GM12801 (cell line): ENCODE results near the gene CNNM2.

Experiments used
- TF ChIP-seq, protein P1 (sequence below): IDR thresholded peaks from one replicate; pipeline ENCODE4 v1.5.1; 2011; ENCODE audit warnings: control low read depth; ENCODE audit not compliant: insufficient read length; ENCODE audit errors: extremely low read depth

The CNNM2 gene

DNA sequence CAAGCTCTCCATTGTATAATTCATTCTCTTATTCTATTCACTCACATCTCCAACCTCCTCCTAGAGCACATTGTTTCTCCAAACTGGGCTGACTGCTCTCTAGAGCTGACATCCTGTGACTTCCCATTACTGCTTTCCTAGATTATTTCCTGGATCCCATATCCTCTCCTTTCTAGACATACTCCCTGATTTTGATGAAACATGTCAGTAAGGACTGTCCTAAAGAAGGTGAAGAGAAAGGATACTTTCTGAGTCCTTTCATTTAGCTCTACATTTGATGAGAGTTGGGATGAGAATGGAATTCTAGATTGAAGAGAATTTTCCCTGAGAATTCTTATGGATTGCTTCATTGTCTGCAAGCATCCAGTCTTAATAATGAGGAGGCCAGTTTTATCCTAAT is 78.8 kb downstream of the CNNM2 start:
- TF ChIP-seq, protein P1, sequence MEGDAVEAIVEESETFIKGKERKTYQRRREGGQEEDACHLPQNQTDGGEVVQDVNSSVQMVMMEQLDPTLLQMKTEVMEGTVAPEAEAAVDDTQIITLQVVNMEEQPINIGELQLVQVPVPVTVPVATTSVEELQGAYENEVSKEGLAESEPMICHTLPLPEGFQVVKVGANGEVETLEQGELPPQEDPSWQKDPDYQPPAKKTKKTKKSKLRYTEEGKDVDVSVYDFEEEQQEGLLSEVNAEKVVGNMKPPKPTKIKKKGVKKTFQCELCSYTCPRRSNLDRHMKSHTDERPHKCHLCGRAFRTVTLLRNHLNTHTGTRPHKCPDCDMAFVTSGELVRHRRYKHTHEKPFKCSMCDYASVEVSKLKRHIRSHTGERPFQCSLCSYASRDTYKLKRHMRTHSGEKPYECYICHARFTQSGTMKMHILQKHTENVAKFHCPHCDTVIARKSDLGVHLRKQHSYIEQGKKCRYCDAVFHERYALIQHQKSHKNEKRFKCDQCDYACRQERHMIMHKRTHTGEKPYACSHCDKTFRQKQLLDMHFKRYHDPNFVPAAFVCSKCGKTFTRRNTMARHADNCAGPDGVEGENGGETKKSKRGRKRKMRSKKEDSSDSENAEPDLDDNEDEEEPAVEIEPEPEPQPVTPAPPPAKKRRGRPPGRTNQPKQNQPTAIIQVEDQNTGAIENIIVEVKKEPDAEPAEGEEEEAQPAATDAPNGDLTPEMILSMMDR = no peak

DNA sequence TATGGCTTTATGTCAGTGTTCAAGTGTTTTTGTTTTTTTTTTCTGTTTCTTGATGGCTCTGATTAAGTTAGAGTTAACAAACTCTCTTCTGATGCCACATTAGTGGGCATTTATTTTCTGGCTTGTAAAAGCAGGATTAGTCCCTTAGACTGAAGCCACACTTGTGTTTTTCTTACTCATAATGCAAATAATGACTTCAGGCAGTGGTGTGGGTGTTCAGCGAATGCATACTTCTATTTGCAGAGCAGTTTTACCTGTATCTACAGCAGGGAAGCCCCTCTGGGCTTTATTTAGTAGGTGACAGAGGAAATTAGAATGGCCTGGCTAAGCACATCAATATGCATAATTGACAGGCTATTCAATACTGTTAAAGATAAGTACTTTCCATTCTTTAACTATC is 79.9 kb downstream of the CNNM2 start:
- TF ChIP-seq, protein P1 = no peak

DNA sequence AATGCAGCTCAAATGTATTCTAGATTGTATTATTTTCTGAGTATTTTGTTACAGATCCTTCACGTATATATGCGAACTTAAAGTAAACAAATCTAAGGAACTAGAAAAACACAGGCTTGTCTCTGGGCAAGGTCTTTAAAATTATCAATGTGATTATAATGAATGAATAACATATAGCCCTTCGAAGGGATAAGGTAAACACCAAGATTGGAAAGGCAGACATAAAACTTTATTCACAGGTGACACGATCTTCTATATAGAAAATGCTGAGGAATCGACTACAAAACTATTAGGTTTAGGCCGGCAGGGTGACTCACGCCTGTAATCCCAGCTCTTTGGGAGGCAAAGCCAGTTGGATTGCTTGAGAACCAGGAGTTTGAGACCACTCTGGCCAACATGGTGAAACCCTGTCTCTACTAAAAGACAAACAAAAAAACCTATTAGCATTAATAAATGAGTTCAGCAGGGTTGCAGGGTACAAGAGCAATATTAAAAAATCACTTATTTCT is 80.4 kb downstream of the CNNM2 start:
- TF ChIP-seq, protein P1 = no peak

DNA sequence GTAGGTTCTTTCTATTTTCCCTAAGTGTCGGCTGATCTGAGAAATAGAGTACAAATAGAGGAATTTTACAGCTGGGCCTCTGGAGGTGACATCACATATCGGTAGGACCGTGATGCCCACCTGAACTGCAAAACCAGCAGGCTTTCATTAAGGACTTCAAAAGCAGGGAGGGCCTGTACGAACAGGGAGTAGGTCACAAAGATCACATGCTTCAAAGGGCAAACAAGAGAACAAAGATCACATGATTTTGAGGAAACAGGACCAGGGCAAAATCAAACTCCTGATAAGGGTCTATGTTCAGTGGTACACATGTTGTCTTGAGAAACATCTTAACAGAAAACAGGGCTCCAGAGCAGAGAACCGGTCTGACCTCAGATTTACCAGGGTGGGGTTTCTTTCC is 88.9 kb downstream of the CNNM2 start:
- TF ChIP-seq, protein P1 = no peak

DNA sequence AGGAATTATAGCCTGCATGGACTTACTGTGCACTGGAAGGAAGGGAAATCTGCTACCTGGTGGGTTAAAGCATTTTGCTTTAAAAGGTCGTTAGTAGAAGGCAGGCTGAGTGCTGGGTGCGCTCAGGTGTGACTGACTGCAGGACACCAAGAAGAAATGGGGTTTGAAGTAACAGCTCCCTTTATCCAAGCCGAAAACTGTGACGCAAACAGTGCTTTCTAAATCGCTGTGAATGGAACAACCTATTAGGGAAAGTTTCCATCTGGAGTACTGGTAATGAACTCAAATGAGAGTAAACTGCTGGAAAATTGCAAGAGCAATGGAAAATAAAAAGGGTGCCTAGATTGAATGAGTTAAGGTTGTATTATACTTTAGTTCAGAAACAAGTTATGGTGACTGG is 95.3 kb downstream of the CNNM2 start:
- TF ChIP-seq, protein P1 = no peak

DNA sequence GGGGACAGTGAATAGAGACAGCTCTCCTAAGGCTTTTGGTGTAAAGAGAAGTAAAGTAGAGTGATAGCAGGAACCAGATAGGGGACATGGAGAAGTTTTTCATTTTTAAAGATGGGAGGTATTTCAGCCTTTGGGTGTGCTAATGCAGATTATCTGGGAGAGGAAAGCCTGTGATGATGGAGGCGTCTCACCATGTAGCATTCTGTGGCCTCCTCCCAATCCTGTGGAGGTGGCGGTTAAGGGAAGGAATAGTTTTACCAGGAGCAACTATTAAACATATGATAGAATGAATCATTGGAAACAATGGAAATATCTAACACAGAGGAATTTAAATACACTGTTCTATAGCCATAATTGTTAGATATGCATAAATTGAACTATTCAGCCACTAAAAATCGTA is 101.3 kb downstream of the CNNM2 start:
- TF ChIP-seq, protein P1 = no peak

DNA sequence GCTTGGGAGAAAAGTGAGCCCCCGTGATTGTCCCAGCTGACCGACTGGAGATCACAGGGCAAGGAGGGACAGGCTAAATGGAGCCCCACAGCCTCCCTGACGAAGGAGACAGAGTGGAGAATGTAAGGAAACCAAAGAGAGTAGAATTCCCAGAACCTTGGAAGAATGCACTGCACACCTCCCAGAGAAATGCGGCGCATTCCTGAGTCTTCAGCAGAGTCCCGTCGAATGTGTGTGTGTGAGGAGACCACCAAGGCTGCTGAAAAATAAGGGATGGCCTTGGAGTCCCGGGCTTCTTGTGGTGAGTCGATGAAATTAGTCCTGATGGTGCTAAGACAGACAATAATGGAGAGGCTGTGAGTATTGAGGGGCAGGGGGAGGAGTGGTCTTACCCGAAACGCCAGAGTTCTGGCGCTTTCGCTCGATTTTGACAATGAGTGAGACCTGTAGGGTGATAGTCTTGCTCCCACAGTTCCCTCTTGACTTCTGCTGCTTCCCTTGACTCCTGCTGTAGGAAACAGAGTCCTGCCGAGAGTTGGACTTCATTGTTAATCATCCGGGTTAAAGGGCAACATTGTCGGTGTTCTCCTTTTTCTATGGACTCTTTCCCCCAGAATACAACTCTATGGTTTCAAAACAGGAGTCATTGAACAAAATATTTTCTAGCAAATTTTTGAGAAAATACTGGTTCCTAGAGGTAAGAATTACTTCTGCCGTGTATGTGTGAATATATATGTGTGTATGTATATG is 103.2 kb downstream of the CNNM2 start:
- TF ChIP-seq, protein P1 = no peak
